Lung (tissue), 12 donors: ENCODE measurements around the gene C1orf74. TPM values are rescaled to one million over a fixed set of nuclear protein-coding genes. Genes with fewer than 3 reads are reported as not detected.

Source experiments
- ATAC-seq: fragments of 200-7000 bp; cut with Tn5 transposase; one replicate; pipeline ENCODE4 v1.9.1; 2020; ENCODE audit warnings: moderate number of reproducible peaks; ENCODE audit not compliant: insufficient read depth, low FRiP score
- DNase-seq, 3 donors: peaks; one replicate each; pipeline ENCODE4 v3.0.0-alpha.2; 2013 to 2017
- H3K27ac ChIP-seq, 2 donors: one replicate each; pipeline ENCODE4 v1.5.1; 2013; ENCODE audit warnings: mild to moderate bottlenecking in 2 of 2, moderate library complexity in 2 of 2, control low read depth in 1 of 2, inconsistent platforms in 1 of 2, low read depth in 1 of 2, low read length in 1 of 2
- H3K27me3 ChIP-seq, 3 donors: one replicate each; pipeline ENCODE4 v1.5.1; 2013; ENCODE audit warnings: low read length in 2 of 3; ENCODE audit not compliant: control insufficient read depth in 3 of 3, insufficient read depth in 3 of 3
- H3K36me3 ChIP-seq, 4 donors: one replicate each; pipeline ENCODE4 v1.5.1; 2013; ENCODE audit warnings: low read length in 4 of 4, mild to moderate bottlenecking in 1 of 4, moderate library complexity in 1 of 4; ENCODE audit not compliant: control insufficient read depth in 4 of 4, insufficient read depth in 4 of 4
- H3K4me1 ChIP-seq, 5 donors: one replicate each; pipeline ENCODE4 v1.5.1; 2013; ENCODE audit warnings: low read length in 5 of 5, mild to moderate bottlenecking in 2 of 5, moderate library complexity in 1 of 5; ENCODE audit not compliant: control insufficient read depth in 5 of 5, insufficient read depth in 5 of 5
- H3K4me3 ChIP-seq: one replicate; pipeline ENCODE4 v1.5.1; 2013; ENCODE audit warnings: mild to moderate bottlenecking, control low read depth, moderate library complexity
- H3K9ac ChIP-seq, 2 donors: one replicate each; pipeline ENCODE4 v1.5.1; 2013; ENCODE audit warnings: low read length in 2 of 2, control low read depth in 1 of 2; ENCODE audit not compliant: insufficient read depth in 1 of 2
- H3K9me3 ChIP-seq, 4 donors: one replicate each; pipeline ENCODE4 v1.5.1; 2013; ENCODE audit warnings: low read length in 3 of 4, mild to moderate bottlenecking in 1 of 4, moderate library complexity in 1 of 4; ENCODE audit not compliant: control insufficient read depth in 4 of 4, insufficient read depth in 3 of 4
- CTCF ChIP-seq: IDR thresholded peaks from 2 replicates; pipeline ENCODE4 v1.5.1; 2012; ENCODE audit warnings: mild to moderate bottlenecking; ENCODE audit errors: control extremely low read depth, extremely low read depth
- WGBS, 2 donors: extraction: QIAGEN DNeasy Blood & Tissue Kit; methylation state at CpG; one replicate each; pipeline ENCODE4 v1.1.7; 2013; 5-methylcytosine and 5-hydroxymethylcytosine counted together
- polyA plus RNA-seq, 2 donors: library from polyadenylated mRNA; stranded (reverse); fragments of 200-250 nt; gene quantifications; one replicate each; pipeline ENCODE4 v1.2.1, GENCODE V29; 2013
- total RNA-seq, 2 donors: library from RNA; depleted of rRNA in 1 of 2; stranded (reverse); fragments of >200 nt in 1 of 2; gene quantifications; one replicate each; pipeline ENCODE4 v1.2.1, GENCODE V29; 2014 to 2021
- donor health status: control.
- donor health status: control.
- donor health status: Bipolar disorder and iron deficiency.
- donor health status: healthy.
- donor health status: DM: yes; HTN: yes; CAD: no.

C1orf74 gene
- total and polyA plus RNA-seq, 4 donors = 0.75 to 2.5 (median 1.5) TPM

- H3K9me3 ChIP-seq = no peaks in the 10 kb centered on the region
- H3K9ac ChIP-seq = no peak overlapping the region
- WGBS, 2 donors = 99 to 100% methylated on average over 1 of the region's 1 CpG
- H3K4me3 ChIP-seq = no peak overlapping the region
- ATAC-seq = no peak
- H3K36me3 ChIP-seq = peaks cover 0 to 3% (median 1%) of the 10 kb centered on the region in 4 donors
- no peak overlapping the region for H3K27ac ChIP-seq
- no peaks in the 10 kb centered on the region for H3K27me3 ChIP-seq
- TF ChIP-seq CTCF = no peak
- no peak for DNase-seq
- H3K4me1 ChIP-seq = peaks cover 0 to 2% (median under 1%) of the 10 kb centered on the region in 5 donors
Measured at GRCh38 chr1:209778102-209778501, 6.3 kb downstream of the C1orf74 start.

- H3K4me3 ChIP-seq = no peak overlapping the region
- WGBS, 2 donors = 96% methylated on average over 2 of the region's 2 CpGs
- H3K9me3 ChIP-seq = no peaks in the 10 kb centered on the region
- H3K27ac ChIP-seq = no peak overlapping the region
- no peak overlapping the region for H3K9ac ChIP-seq
- H3K36me3 ChIP-seq = peaks cover 0 to 3% (median 1%) of the 10 kb centered on the region in 4 donors
- DNase-seq (no peak), ATAC-seq (no peak)
- peaks cover 0 to 1% (median 0%) of the 10 kb centered on the region in 5 donors for H3K4me1 ChIP-seq
- no peaks in the 10 kb centered on the region for H3K27me3 ChIP-seq
- TF ChIP-seq CTCF = no peak
Measured at GRCh38 chr1:209777587-209777986, 6.8 kb downstream of the C1orf74 start.

GRCh38 chr1:209775678-209776077, 8.7 kb downstream of the C1orf74 start:
- H3K27me3 ChIP-seq = no peaks in the 10 kb centered on the region
- no peaks in the 10 kb centered on the region for H3K9me3 ChIP-seq
- no peak for ATAC-seq
- peaks cover 0 to 13% (median 0%) of the 10 kb centered on the region in 5 donors for H3K4me1 ChIP-seq
- no peak overlapping the region for H3K27ac ChIP-seq
- no peak for DNase-seq
- 65 to 82% methylated on average over 2 of the region's 2 CpGs for WGBS, 2 donors
- TF ChIP-seq CTCF = no peak
- no peak overlapping the region for H3K4me3 ChIP-seq
- peaks cover 0 to 3% (median 0%) of the 10 kb centered on the region in 4 donors for H3K36me3 ChIP-seq
- no peak overlapping the region for H3K9ac ChIP-seq

- no peak for DNase-seq
Measured at GRCh38 chr1:209774592-209774991, 9.8 kb downstream of the C1orf74 start.

More at GRCh38 chr1:209774592-209774991, 9.8 kb downstream of the C1orf74 start:
- peaks cover 0 to 13% (median 7%) of the 10 kb centered on the region in 5 donors for H3K4me1 ChIP-seq
- H3K9me3 ChIP-seq = no peaks in the 10 kb centered on the region
- no peak overlapping the region for H3K4me3 ChIP-seq
- no peak overlapping the region for H3K9ac ChIP-seq
- WGBS, 2 donors = 80 to 93% methylated on average over 1 of the region's 1 CpG
- no peak for ATAC-seq
- H3K27ac ChIP-seq = no peak overlapping the region
- no peak for TF ChIP-seq CTCF
- no peaks in the 10 kb centered on the region for H3K27me3 ChIP-seq
- peaks cover 0 to 3% (median 0%) of the 10 kb centered on the region in 4 donors for H3K36me3 ChIP-seq
